GM18873 (cell line): ENCODE measurements around the gene PSMB8.

Experiments used
- ATAC-seq: cut with Tn5 transposase; IDR thresholded peaks from one replicate; pipeline ENCODE4 v1.9.1; 2021; ENCODE audit warnings: mild to moderate bottlenecking, moderate library complexity, moderate number of reproducible peaks; ENCODE audit not compliant: unreplicated experiment, low FRiP score

PSMB8 gene

DNA sequence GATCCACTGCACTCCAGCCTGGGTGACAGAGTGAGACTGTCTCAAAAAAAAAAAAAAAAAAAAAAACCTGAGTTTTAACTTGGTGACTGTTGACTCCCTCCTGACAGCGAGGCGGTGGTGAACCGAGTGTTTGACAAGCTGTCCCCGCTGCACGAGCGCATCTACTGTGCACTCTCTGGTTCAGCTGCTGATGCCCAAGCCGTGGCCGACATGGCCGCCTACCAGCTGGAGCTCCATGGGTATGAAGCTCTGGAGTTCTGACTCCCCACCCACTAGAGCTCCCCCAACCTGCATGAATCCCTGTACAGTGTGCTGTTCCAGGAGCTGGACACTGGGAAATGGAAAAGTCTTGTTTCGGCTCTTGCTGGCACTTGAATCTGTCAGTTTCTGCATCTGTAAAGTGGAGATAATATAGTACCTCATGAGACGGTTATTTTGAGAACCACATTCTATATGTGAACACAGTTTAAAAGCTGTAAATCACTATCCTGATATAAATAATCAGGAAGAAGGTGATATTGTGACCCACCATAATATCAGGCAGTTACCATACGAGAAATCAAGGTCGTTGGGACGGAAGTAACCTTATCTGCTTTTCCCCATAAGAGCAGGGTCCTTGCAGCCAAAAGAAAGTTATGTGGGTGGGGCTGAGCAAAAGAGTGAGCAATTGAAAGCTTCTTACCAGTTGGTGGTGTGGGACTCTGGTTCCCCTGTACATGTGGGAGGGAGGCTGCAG lies 13.5 kb upstream of the PSMB8 start:
- no peak for ATAC-seq

DNA sequence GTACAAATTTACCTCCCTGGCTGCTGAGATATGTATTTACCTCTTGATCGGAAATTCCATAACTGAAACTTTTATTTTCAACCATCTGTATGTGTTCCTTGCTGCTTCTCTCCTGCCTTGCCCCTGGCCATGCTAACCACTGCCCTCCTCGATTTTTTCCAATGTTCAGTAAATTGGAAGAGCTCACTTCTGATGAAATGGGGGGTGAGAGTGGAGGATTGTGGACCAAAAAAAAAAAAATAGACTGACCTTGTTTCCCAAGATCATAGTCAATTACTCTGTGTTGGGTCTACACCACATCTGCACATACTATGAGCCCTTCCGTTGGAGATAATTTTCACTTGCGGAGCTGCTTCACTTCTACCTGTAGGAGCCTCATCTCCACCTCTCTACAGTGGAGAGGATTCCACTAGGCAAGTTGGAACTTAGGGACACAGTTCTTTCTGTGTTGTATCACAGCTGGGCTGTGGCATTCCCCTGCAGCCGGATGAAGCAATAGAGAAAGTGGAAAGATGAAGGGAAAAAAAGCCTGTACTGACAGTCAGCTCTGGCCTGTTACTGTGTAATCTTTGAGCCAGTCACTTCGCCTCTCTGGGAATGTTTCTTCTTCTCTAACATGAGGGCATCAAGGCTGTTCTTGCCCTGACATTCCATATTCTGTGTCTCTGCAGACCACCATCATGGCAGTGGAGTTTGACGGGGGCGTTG lies 11.8 kb upstream of the PSMB8 start:
- no peak for ATAC-seq

DNA sequence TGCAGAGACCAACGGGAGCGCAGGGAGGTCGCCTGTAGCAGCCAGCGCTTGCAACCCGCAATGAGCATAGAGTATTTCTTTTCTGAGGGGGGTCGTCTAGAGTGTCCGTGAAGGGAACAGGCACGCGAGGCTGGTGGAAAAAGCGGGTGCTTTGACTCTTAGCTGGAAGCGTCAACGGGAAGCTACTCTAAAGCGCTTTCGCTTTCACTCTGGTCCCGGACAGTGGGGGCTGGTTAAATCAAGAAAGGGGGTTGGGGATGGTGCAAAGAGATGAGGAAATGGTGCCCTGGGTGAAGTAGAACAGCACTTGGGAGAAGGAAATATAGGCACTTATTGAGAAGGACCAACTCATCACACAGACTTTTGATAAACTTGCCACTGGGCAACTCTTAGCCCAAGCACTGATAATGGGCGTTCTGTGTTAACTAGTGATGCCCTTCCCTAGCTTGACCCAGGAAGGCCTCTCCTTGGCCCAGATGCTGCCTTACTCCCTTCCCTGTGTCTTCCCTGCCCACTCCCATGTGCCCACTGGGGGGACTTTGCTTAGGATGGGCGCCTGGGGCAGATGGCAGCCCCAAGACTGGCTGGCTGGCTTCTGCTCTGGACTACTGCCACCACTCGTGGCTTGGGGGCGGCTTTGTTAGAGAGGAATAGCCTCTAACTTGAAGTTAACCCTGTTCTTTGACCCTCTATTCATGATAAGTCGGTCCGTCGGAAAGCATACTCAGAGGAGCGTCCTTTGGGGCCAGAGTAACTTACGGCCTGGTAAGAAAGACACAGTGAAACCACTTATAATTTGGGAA lies 10.7 kb upstream of the PSMB8 start:
- ATAC-seq, result no peak

DNA sequence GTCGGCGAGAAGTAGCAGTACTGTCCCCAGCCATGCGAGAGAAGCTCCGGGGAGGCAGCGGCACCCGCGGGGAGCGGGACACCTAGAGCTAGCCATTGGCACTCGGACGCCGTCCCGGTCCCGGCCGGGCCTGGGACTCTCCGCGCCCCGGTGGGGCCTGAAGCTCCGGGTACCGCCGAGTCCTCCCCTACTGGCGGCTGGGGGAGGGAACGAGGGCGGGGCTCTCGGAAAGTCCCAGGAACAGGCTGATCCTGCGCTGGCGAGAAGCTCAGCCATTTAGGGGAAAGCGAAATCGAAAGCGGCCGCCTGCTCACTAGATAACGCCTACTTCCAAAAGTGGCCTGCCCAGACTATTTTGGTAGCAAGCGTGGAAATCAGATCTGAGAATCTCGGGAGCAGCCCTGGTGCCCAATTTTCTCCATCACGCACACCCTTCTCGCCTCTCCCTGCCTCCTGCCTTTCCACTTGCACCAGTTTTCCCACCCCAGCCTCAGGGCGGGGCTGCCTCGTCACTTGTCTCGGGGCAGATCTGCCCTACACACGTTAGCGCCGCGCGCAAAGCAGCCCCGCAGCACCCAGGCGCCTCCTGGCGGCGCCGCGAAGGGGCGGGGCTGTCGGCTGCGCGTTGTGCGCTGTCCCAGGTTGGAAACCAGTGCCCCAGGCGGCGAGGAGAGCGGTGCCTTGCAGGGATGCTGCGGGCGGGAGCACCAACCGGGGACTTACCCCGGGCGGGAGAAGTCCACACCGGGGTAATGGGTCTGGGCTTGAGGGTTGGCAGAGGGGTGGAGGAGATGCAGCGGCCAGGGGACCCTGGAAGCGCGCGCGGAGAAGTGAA lies 9.9 kb upstream of the PSMB8 start, which contains the start of the genes PSMB9 and TAP1:
PSMB9 (plus strand) TSS at position 652 of the 835 bp plus-strand sequence; CDS start at position 690, 38 bp downstream.
TAP1 (minus strand) TSS at position 164 of the 835 bp plus-strand sequence; CDS start at position 96, 68 bp downstream.
- peak; percentile 60 for ATAC-seq

DNA sequence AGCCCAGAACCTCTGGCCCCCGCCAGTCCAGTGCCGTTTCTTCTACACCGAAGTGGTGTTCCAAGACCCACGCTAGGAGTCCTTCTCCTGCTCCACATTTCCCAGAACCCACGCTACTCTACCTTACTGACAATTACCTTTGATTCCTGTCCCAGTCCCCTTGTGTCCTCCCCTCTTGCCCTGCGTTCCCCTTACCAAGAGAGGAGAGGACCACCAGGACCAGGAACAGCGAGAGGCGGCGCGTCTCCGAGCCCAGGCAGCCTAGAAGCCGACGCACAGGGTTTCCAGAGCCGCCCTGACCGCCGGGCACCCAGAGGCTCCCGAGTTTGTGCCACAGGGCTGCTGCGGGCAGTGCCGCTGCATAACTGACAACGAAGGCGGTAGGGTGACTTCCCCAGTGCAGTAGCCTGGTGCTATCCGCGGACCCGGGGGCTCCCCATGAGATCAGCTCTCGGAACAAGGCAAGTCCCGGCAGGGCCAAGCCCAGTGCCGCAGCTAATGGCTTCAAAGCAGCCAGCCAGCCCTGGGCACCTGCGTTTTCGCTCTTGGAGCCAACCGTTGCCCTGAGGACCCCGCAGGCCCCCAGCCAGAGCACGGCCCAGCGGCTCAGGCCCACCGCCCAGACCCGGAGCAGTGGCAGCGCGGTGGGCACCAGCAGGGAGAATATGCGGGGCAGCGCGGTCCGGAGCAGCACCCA lies 9.1 kb upstream of the PSMB8 start:
- ATAC-seq, result peak; percentile 17

DNA sequence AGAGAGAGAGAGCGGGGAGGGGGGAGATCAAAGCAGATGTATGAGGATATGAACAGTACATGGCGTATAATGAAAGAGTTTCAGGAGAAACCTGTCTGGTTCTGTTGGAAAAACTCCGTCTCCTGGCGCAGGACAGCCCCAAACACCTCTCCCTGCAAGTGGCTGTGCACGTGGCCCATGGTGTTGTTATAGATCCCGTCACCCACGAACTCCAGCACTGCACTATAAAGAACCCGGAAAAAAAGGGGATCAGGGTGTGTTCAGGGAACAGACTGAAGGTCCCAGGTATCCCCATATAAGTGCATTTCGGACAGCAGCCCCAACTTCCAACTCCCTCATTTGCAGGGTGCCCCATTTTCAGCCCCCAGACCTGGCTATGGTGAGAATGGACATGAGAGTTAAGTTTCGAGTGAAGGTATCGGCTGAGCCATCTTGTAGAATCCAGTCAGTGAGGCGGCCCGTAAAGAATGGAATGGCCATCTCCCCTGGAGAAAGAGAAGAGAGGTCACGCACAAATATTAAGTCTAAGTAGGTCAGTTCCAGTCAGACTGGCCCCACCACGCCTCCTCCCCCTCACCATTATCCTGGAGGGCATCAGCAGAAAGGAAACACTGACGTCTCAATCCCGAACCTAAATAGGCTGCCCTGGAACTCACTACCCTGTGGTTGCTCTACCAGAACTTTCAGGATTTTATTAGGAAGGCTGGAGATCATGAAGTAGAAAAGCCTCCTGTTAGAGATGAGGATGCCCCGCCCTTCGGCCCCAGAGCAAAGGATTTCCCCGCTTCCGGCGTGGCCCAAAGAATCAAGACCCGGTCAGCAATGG lies 8.4 kb upstream of the PSMB8 start:
- no peak for ATAC-seq

DNA sequence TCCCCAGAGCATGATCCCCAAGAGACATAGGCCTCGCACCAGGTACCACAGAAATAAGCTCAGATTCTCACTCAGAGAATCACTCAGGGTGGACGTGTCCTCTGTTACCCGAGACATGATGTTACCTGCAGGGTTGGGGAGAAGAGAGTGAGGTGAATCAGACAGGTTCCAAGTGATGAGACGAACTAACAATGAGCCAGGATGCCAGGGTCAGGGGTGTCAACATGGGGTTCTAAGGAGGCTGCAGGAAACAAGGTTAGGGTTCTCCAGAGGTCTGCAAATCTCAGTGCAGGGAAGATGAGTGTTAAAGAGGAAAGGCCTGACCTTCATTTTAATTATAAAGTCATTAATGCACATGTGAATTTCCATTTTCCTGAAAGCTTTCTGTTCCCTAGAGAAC lies 7.2 kb upstream of the PSMB8 start:
- no peak for ATAC-seq

DNA sequence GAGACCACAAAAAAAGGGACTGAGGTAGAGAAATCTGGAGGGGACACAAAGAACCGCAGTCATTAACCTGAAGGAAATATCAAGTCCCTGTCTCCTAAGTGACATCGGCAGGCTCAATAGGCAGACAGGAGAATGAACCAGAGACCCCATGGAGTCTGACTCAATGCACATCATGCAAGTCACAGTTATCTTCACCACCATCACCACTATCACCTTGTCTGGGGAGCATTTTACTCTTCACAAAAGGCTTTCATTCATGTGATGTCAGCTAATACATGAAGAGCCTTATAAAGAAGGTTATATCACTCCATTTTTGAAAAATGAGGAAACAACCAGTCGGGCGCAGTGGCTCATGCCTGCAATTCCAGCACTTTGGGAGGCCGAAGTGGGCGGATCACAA lies 5.3 kb upstream of the PSMB8 start:
- no peak for ATAC-seq

DNA sequence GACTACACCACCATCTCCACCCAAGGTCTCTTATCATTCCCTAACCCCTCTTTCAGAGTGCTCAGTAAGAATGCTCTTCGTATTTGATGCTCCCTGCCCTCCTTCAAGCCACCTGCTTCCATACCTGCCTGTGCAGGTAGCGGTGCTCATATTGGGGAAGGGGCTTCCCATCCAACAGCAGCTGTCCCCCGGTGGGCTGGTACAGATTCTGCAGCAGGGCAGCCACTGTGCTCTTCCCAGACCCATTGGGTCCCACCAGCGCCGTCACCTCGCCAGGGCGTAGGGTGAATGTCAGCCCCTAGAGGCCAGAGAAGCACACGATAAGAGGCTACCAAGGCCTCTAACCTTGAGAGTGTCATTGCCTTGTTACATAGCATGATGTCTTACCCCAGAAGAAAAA lies 3.9 kb upstream of the PSMB8 start:
- no peak for ATAC-seq

DNA sequence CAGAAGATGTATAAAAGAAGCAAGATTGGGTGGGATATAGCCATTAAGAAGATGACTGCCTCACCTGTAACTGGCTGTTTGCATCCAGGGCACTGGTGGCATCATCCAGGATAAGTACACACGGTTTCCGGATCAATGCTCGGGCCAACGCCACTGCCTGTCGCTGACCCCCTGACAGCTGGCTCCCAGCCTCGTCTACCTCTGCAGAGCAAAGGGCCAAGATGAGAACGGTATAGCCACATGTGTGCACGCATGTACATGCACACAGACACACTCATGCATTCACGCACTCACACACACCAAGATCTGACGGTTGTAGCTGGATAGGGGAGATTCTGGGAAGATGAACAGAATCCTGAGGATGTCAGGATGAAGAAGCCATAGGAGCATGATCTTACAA lies 3.2 kb upstream of the PSMB8 start:
- no peak for ATAC-seq

DNA sequence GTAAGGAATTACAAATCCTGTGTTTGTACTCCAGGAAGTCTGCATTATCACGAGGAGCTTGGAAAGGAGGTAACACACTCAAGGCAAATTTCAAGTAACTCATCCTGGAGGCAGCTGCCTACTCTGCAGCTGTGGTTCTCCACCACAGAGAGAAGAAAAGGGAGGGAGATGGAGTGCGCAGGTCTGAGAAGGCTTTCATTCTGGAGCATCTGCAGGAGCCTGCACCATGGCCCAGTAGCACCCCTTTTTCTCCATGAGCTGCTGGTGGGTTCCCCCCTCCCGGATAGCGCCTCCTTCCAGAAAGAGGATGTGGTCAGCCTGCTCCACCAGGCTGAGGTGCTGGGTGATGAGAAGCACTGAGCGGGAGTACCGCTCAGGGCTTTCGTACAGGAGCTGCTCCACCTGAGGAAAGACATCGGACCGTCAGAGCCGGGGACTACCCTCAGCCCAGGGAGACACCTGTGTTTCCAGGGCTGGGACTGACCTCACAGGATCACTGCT lies 1.6 kb upstream of the PSMB8 start:
- ATAC-seq, result no peak

DNA sequence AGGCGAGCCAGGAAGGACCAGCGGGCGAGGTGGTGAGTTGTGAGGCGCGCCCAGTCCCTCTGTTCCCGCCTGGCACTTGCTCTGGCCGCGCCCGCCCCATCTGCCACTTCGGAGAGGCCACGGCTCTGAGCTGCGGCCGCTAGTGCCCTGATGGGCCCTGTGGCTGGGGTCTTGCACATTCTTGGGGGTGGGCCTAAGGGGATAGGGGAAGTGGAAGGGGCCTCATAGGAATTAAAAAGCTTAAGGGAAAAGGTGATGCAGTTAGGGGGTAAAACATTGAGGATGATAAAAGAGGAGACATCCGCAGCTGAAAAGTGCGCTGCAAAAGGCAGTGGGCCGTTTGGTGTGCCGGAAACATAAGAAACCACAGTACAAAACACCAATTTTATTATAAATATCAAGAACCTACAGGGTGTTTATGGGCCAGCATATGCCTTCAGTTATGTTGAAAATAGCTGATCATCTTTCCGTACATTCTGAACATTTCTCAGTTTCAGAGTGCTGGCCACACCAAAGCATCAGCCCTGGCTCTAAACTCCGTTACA lies 1.1 kb upstream of the PSMB8 start:
- ATAC-seq, result no peak

DNA sequence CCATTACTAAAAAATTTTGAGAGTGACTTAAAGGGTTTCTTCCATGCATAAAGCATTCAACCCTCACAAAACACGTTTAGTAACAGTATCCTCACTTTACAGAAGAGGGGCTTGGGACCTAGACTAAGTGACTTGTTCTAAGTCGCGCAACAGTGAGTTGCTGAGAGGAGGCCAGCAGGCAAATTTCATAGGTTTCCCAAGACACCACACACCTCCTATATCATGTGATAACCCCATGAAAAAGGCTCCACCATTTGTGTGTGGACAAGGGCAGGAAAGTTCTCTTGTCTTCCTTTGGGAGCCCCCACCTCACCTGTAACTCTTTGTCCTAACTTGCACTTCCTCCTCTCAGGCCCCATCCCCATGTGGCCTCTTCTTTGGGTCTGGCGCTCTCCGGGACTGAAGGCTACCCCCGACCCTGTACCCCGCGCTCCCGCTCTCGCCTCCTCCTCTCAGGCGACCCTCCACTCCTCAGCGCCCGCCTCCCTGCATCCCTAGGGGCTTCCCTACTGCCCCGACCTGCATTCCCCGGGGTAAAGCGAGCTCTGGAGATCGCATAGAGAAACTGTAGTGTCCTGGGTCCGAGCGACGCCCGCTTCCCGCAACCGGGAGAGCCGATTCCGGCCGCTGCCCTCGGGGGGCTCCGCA lies 392 bp downstream of the PSMB8 start:
- no peak for ATAC-seq

DNA sequence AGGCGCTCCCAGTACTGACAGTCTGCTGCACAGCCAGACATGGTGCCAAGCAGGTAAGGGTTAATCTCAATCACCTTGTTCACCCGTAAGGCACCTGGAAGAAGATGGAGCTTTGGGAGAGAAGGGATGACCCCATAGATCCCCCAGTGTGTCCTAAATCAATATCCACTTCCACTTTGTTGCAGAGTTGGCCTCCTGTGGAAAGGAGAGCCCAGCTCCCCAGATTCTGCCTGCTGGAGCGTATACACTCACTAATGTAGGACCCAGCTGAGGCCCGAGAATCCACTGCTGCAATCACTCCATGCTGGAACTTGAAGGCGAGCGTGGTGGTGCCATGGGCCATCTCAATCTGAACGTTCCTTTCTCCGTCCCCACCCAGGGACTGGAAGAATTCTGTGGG lies 1.2 kb downstream of the PSMB8 start:
- ATAC-seq, result no peak

DNA sequence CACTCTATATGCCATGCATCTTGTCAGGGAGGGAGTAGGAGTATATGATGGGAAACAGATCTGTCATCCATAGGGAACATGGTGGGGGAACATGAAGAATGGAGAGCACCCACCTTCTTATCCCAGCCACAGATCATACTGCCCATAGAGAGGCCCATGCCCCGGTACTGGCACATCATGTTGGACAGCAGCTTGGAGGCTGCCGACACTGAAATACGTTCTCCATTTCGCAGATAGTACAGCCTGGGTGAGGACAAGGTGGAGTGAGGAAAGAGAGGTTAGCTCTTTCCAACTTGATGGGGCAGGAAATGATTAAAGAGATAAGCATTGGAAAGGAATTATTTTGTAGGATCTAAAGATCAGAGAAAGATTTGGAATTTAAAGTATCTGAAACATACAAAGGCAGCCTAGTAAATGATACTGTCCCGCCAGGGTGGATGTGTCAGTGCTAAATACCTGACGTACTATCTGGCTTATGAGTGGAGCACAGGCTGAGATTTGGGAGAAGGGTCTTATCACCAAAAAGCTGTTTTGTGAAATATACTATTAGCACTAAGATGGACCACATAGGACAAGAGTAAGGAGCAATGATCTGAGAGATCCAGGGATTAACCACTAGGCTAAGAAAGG lies 1.7 kb downstream of the PSMB8 start:
- ATAC-seq, result no peak

DNA sequence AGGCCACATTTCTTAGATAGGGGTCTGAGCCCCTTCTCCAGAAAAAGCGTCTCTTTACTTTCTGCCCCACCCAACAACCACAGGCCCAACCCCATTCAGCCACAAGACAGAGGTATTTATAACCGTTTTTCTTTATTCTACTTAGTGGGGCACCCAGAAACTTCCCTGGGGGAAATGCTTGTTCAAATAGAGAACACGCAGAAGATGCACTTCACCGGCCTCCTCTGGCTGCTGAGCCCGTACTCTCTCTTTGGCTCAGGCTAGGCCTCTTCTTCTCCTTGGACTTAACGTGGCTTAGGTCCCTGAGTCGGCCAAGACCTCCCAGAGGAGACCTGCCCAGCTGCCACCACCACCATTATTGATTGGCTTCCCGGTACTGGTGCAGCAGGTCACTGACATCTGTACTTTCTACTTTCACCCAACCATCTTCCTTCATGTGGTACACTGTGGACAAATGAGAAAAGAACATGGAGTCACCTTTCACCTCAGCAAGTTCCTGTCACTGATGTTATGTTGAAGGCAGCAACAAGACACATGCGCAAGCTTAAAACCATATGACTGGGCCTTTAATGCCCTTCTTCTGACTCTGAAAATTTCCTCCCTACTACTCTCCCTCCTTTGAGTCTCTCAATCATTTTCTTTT lies 3.1 kb downstream of the PSMB8 start:
- no peak for ATAC-seq

DNA sequence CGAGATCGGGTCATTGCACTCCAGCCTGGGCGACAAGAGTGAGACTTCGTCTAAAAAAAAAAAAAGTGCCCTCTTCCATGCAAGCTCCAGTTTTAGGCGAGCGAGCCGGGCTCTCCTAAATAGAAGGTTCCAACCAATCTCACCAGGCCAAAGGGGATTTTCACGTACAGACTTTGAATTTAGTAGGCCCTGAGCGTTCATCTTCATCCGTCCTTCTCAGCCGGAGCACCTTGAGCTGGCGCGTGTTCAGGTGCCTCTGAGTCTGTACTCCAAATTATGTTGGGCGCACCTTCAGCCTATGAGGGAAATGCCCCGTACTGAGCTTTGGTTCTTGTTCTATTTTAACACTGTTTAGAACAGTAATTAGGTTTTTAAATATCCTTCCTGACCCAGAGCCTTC lies 4.5 kb downstream of the PSMB8 start:
- ATAC-seq, result no peak
